K562 (cell line): ENCODE measurements around the gene ZNF384. TPM values are rescaled to one million over a fixed set of nuclear protein-coding genes. Genes with fewer than 3 reads are reported as not detected.

Source experiments
- CAMTA2 ChIP-seq: fragments of 250-450 bp; sonication (Bioruptor Pico); conservative IDR thresholded peaks from 2 replicates; pipeline ENCODE4 v1.5.1; 2022
- CUX1 ChIP-seq: fragments of 200-800 bp; sonication (Bioruptor generic); IDR thresholded peaks from 2 replicates; pipeline ENCODE4 v1.6.1; 2016; ENCODE audit warnings: missing genetic modification characterization, missing compliant biosample characterization
- E2F5 ChIP-seq: sonication (generic); formaldehyde crosslinking; IDR thresholded peaks from 2 replicates; pipeline ENCODE4 v1.8.0; 2022; ENCODE audit warnings: mild to moderate bottlenecking, missing genetic modification reagents
- EP300 ChIP-seq: IDR thresholded peaks from 2 replicates; pipeline ENCODE4 v1.6.1; 2012; ENCODE audit warnings: low read length, improper control_type of control experiment
- FOXK1 ChIP-seq: sonication (generic); formaldehyde crosslinking; IDR thresholded peaks from 2 replicates; pipeline ENCODE4 v1.8.0; 2022; ENCODE audit warnings: missing genetic modification reagents, mild to moderate bottlenecking, borderline replicate concordance
- GABPB1 ChIP-seq: sonication (generic); formaldehyde crosslinking; IDR thresholded peaks from 2 replicates; pipeline ENCODE4 v1.8.0; 2022; ENCODE audit warnings: mild to moderate bottlenecking, missing genetic modification reagents
- GATA2 ChIP-seq: sonication (generic); formaldehyde crosslinking; IDR thresholded peaks from 2 replicates; pipeline ENCODE4 v1.4.0; 2020; ENCODE audit warnings: mild to moderate bottlenecking, missing genetic modification reagents
- HMG20B ChIP-seq: fragments of 250-450 bp; sonication (Bioruptor Pico); IDR thresholded peaks from 2 replicates; pipeline ENCODE4 v1.5.0; 2021; ENCODE audit warnings: mild to moderate bottlenecking
- MYBL2 ChIP-seq, 2 experiments: fragments of 450-650 bp in 1 of 2; sonication (generic) in 1 of 2; formaldehyde crosslinking in 1 of 2; IDR thresholded peaks; 2 replicates each; pipeline versions ENCODE4 v1.6.1 to v1.8.1; 2017 to 2022; ENCODE audit warnings: borderline replicate concordance in 1 of 2, inconsistent platforms in 1 of 2, low read depth in 1 of 2, mild to moderate bottlenecking in 1 of 2, missing genetic modification reagents in 1 of 2, moderate library complexity in 1 of 2
- NFATC3 ChIP-seq: fragments of 450-650 bp; IDR thresholded peaks from 2 replicates; pipeline ENCODE4 v1.6.1; 2017; ENCODE audit warnings: mild to moderate bottlenecking
- POLR3A ChIP-seq: IDR thresholded peaks from 2 replicates; pipeline ENCODE4 v1.6.1; 2011; ENCODE audit warnings: borderline replicate concordance, mild to moderate bottlenecking, moderate library complexity; ENCODE audit not compliant: insufficient read length, insufficient read depth; ENCODE audit errors: extremely low read depth
- RBM14 ChIP-seq: fragments of 200-400 bp; formaldehyde crosslinking; IDR thresholded peaks from 2 replicates; pipeline ENCODE4 v1.6.1; 2018; ENCODE audit warnings: low read depth, mild to moderate bottlenecking, low read length, moderate library complexity, borderline replicate concordance; ENCODE audit not compliant: insufficient read depth
- RFX5 ChIP-seq: IDR thresholded peaks from 2 replicates; pipeline ENCODE4 v1.6.1; 2011; ENCODE audit warnings: low read depth, mild to moderate bottlenecking, improper control_type of control experiment, low read length
- USF1 ChIP-seq: sonication (generic); formaldehyde crosslinking; IDR thresholded peaks from 2 replicates; pipeline ENCODE4 v1.9.0; 2022; ENCODE audit warnings: mild to moderate bottlenecking, missing genetic modification reagents
- ZBTB1 ChIP-seq: sonication (generic); formaldehyde crosslinking; IDR thresholded peaks from 2 replicates; pipeline ENCODE4 v1.8.1; 2023; ENCODE audit warnings: missing genetic modification reagents, low read depth, mild to moderate bottlenecking, borderline replicate concordance
- ZFP30 ChIP-seq: fragments of 250-450 bp; sonication (Bioruptor Pico); IDR thresholded peaks from 2 replicates; pipeline ENCODE4 v1.8.0; 2022; ENCODE audit warnings: moderate library complexity, mild to moderate bottlenecking, inconsistent platforms, borderline replicate concordance
- ZNF263 ChIP-seq: sonication (generic); formaldehyde crosslinking; IDR thresholded peaks from 2 replicates; pipeline ENCODE4 v1.8.0; 2022; ENCODE audit warnings: mild to moderate bottlenecking, missing genetic modification reagents, borderline replicate concordance
- polyA plus RNA-seq, 8 experiments: library from polyadenylated mRNA; depleted of rRNA in 4 of 8; stranded (reverse) in 5 of 8; unstranded in 3 of 8; fragments of >200 nt; fragmentation: Nextera tagmentation in 2 of 8; fragmentation: Illumina TruSeq in 1 of 8; extraction: Ambion mirVana in 2 of 8; extraction: Trizol in 1 of 8; gene quantifications; 2 replicates each; pipeline versions ENCODE4 v1.2.1 to v1.2.3, GENCODE V29; 2011 to 2014; ENCODE audit warnings: inconsistent platforms in 1 of 8, missing spikeins in 1 of 8
- total RNA-seq, 7 experiments: library from RNA; depleted of rRNA in 6 of 7; stranded (reverse); fragments of >200 nt in 6 of 7; fragmentation: Illumina TruSeq in 2 of 7; extraction: Trizol in 2 of 7; gene quantifications; 2 replicates each; pipeline versions ENCODE4 v1.2.1 to v1.2.3, GENCODE V29; 2011 to 2021; ENCODE audit warnings: low replicate concordance in 1 of 7

ZNF384 gene
- total and polyA plus RNA-seq, 9 of the 15 experiments (the other 6 are each of a cell fraction or from before 2014, with no cell fraction given): 0.36 to 64.8 (median 21.3) TPM

- TF ChIP-seq USF1 (CRISPR knock-in tag): no peak
- peak; percentile 45 for TF ChIP-seq EP300
- TF ChIP-seq POLR3A: no peak
- TF ChIP-seq GATA2: no peak
- TF ChIP-seq RFX5: peak; percentile 65; the same call in 1 of the 2 replicates
- TF ChIP-seq HMG20B (CRISPR knock-in tag): no peak
- TF ChIP-seq RBM14: no peak
- no peak for TF ChIP-seq ZFP30
- peak; percentile 16; the same call in 1 of the 2 replicates for TF ChIP-seq MYBL2 (IDR thresholded peaks at IDR 0.05; ENCODE audit: low read depth)
- TF ChIP-seq MYBL2 (CRISPR knock-in tag; IDR thresholded peaks at IDR 0.05; ENCODE audit: borderline replicate concordance): no peak
- no peak for TF ChIP-seq CUX1 (CRISPR knock-in tag)
- TF ChIP-seq NFATC3: no peak
- TF ChIP-seq E2F5: no peak
- no peak for TF ChIP-seq CAMTA2 (CRISPR knock-in tag)
- no peak for TF ChIP-seq ZNF263 (CRISPR knock-in tag)
- TF ChIP-seq FOXK1: no peak
- no peak for TF ChIP-seq ZBTB1
- peak; percentile 97 for TF ChIP-seq GABPB1
These were observed 26.1 kb downstream of the ZNF384 start, which contains the start of gene ING4 (continued) for GRCh38 chr12:6662906-6663742.
